ENCODE data around the gene TWIST2.

TWIST2 gene

DNA sequence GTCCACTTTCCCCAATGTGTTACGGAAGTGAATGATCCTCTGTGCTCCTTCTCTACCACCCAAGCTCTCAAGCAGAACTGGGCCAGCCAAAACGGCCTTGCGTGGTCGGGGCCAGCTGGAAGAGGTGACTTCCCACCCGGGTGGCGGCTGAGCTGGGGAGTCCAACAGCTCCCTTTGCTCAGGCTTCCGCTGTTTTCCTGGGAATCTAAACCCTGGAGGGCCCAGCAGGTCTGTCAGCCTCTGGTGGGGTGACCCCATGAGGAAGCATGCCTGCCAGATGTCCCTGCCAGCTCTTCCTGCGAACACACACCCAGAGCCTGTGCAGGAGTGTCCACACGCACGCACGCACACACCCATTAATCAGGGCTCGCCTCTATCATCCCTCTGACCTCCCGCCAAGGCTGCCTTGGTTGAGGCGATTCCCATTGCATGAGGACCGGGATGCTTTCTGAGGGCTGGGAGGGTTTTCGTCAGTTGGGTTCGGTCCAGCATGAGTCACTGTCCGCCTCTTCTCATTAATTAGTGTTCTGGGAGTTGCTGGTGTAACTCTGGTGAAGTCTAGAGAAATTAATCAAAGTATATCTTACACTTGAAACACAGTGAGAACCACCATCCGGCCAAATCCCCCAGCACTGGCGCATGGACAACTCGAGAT, 90.6 kb downstream of the TWIST2 start:
- TF ChIP-seq SIN3A (IDR thresholded peaks at IDR 0.05; ENCODE audit: borderline replicate concordance, insufficient read depth, low read length) (no peak), FOXP2 (optimal IDR thresholded peaks at IDR 0.05; ENCODE audit: borderline replicate concordance, extremely low read depth, extremely low read length, insufficient read depth) (peak; percentile 60), TAF1 (IDR thresholded peaks at IDR 0.05; ENCODE audit: borderline replicate concordance, insufficient read depth, low read length) (no peak)
- TF ChIP-seq, protein P1, sequence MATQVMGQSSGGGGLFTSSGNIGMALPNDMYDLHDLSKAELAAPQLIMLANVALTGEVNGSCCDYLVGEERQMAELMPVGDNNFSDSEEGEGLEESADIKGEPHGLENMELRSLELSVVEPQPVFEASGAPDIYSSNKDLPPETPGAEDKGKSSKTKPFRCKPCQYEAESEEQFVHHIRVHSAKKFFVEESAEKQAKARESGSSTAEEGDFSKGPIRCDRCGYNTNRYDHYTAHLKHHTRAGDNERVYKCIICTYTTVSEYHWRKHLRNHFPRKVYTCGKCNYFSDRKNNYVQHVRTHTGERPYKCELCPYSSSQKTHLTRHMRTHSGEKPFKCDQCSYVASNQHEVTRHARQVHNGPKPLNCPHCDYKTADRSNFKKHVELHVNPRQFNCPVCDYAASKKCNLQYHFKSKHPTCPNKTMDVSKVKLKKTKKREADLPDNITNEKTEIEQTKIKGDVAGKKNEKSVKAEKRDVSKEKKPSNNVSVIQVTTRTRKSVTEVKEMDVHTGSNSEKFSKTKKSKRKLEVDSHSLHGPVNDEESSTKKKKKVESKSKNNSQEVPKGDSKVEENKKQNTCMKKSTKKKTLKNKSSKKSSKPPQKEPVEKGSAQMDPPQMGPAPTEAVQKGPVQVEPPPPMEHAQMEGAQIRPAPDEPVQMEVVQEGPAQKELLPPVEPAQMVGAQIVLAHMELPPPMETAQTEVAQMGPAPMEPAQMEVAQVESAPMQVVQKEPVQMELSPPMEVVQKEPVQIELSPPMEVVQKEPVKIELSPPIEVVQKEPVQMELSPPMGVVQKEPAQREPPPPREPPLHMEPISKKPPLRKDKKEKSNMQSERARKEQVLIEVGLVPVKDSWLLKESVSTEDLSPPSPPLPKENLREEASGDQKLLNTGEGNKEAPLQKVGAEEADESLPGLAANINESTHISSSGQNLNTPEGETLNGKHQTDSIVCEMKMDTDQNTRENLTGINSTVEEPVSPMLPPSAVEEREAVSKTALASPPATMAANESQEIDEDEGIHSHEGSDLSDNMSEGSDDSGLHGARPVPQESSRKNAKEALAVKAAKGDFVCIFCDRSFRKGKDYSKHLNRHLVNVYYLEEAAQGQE (IDR thresholded peaks at IDR 0.05; ENCODE audit: insufficient read depth in 1 of 2, low read depth in 2 of 2, low read length in 2 of 2) = peak in 1 of 2 experiments; percentile 45; a peak in 1 of 4 replicates

DNA sequence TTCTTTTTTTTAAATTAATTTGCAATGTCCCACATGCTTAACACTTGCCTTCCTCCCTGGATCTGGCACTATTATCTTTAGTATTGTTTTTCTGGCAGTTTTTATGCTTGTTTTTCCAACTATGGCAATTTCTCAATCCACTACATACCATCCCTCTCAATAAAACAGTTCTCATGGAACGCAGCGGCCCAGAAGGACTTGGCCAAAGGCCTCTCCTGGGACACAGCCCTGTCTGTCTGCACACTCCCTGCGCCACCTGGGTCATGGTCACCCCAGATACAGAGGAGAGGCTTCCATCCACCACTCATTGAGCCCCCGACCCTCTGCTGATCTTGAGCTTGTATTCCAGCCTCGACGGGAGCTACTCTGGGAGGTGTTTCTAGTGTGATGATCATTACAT, 91.2 kb downstream of the TWIST2 start:
- no peak for TF ChIP-seq POLR2AphosphoS5 (IDR thresholded peaks at IDR 0.05; ENCODE audit: low read depth, low read length)

DNA sequence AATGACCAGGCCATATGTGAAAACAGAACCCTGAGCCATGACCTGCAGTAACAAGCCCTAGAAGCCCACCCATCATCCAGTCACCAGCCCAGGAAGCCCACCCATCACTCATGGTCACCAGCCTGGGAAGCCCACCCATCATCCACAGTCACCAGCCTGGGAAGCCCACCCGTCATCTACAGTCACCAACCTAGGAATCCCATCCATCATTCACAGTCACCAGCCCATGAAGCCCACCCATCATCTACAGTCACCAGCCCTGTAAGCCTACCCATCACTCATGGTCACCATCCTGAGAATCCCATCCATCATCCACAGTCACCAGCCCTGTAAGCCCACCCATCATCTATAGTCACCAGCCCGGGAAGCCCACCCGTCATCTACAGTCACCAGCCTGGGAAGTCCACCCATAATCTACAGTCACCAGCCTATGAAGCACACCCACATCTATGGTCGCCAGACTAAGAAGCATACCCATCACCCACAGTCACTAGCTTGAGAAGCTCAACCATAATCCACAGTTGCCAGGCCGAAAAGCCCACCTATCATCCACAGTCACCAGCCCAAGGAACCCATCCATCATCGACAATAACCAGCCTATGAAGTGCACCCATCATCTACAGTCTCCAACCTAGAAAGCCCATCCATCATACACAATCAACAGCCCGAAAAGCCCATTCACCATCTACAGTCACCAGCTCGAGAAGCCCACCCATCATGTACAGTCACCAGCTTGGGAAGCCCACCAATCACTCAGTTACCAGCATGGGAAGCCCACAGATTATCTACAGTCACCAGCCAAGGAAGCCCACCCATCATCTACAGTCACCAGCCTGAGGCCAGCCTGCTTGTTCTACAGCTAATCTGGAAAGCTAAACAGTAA, 91.9 kb downstream of the TWIST2 start:
- no peak for TF ChIP-seq TAF1 (IDR thresholded peaks at IDR 0.05; ENCODE audit: borderline replicate concordance, insufficient read depth, low read length)
- TF ChIP-seq SIN3A (IDR thresholded peaks at IDR 0.05; ENCODE audit: borderline replicate concordance, insufficient read depth, low read length) = no peak
- TF ChIP-seq FOXP2 (optimal IDR thresholded peaks at IDR 0.05; ENCODE audit: borderline replicate concordance, extremely low read depth, extremely low read length, insufficient read depth) = no peak
- TF ChIP-seq, protein P1 (IDR thresholded peaks at IDR 0.05; ENCODE audit: insufficient read depth in 1 of 2, low read depth in 2 of 2, low read length in 2 of 2) = no peak
- no peak for TF ChIP-seq POLR2AphosphoS5 (IDR thresholded peaks at IDR 0.05; ENCODE audit: low read depth, low read length)

DNA sequence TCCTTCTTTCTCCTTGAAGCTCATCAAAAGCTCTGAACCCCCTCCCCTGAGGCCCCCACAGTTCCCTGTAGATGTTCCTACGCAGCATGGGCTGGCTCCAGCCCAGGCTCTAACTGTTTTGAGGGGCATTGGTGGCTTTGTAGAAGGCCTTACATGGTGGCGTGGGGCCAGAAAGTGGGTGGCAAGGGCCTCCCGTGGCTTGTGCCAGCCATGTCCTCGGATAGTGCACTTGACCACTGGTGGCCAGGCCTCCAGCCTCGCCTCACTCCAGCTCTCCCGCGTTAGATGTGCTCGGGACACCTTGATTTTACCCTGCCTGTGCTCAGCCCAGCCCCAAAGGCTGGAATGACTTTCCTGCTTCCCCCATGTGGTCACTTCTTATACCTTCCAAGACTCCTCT, 92.9 kb downstream of the TWIST2 start:
- no peak for TF ChIP-seq SIN3A (IDR thresholded peaks at IDR 0.05; ENCODE audit: borderline replicate concordance, insufficient read depth, low read length)
- no peak for TF ChIP-seq POLR2AphosphoS5 (IDR thresholded peaks at IDR 0.05; ENCODE audit: low read depth, low read length)
- TF ChIP-seq TAF1 (IDR thresholded peaks at IDR 0.05; ENCODE audit: borderline replicate concordance, insufficient read depth, low read length) = no peak
- TF ChIP-seq, protein P1 (IDR thresholded peaks at IDR 0.05; ENCODE audit: insufficient read depth in 1 of 2, low read depth in 2 of 2, low read length in 2 of 2) = no peak
- TF ChIP-seq FOXP2 (optimal IDR thresholded peaks at IDR 0.05; ENCODE audit: borderline replicate concordance, extremely low read depth, extremely low read length, insufficient read depth) = no peak

DNA sequence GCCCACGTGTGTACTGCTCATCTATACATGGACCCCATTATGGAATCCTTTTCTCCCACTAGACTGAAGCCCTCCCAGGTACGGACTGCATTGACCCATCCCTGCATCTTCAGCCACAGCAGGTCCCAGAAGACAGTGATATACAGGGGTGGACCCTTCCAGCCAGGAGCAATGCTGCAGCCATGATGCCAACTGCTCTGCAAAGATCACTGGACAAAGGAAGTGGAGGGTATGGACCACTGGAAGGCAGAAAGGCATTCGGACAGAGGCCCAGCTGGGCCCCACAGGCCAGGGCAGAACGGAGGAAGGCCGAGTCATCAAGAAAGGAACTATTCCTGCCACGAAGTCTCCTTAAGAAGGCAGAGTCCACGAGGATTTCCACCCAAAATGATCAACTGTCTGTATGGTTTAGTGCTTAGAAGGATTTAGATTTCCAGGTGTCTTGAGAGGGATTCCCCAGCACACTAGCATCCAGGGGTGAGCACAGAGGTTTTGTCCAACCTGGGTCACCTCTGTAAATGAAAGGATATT, 93.4 kb downstream of the TWIST2 start:
- TF ChIP-seq POLR2AphosphoS5 (IDR thresholded peaks at IDR 0.05; ENCODE audit: low read depth, low read length) (no peak), FOXP2 (optimal IDR thresholded peaks at IDR 0.05; ENCODE audit: borderline replicate concordance, extremely low read depth, extremely low read length, insufficient read depth) (no peak)
